H1 (cell line): ENCODE results near the gene OSBPL9. TPM values are rescaled to one million over a fixed set of nuclear protein-coding genes. Genes with fewer than 3 reads are reported as not detected.

Experiments
- BRCA1 ChIP-seq: IDR thresholded peaks from 2 replicates; pipeline ENCODE4 v1.6.1; 2012; ENCODE audit warnings: low read depth, low read length, improper control_type of control experiment
- CTCF ChIP-seq, 3 experiments: IDR thresholded peaks; 1 replicate in 2 of 3; 2 replicates in 1 of 3; pipeline versions ENCODE4 v1.5.1 to v1.6.1; 2011; ENCODE audit warnings: low read length in 3 of 3, mild to moderate bottlenecking in 3 of 3, inconsistent platforms in 2 of 3, low read depth in 1 of 3, moderate library complexity in 1 of 3; ENCODE audit not compliant: insufficient read depth in 1 of 3; ENCODE audit errors: control extremely low read depth in 1 of 3
- HDAC2 ChIP-seq, 2 experiments: fragments of 300-600 bp in 1 of 2; sonication (generic) in 1 of 2; IDR thresholded peaks; 2 replicates each; pipeline ENCODE4 v1.6.1; 2011 to 2012; ENCODE audit warnings: low read depth in 2 of 2, low read length in 2 of 2, mild to moderate bottlenecking in 2 of 2, moderate library complexity in 2 of 2, borderline replicate concordance in 1 of 2, inconsistent platforms in 1 of 2
- RAD21 ChIP-seq, 2 experiments: IDR thresholded peaks in 1 of 2; conservative IDR thresholded peaks in 1 of 2; 2 replicates each; pipeline ENCODE4 v1.6.1; 2011; ENCODE audit warnings: low read depth in 2 of 2, low read length in 2 of 2, improper control_type of control experiment in 1 of 2, inconsistent platforms in 1 of 2, mild to moderate bottlenecking in 1 of 2, moderate library complexity in 1 of 2
- SIRT6 ChIP-seq: IDR thresholded peaks from one replicate; pipeline ENCODE4 v1.7.1; 2012; ENCODE audit warnings: low read length, inconsistent platforms
- TAF1 ChIP-seq: IDR thresholded peaks from 2 replicates; pipeline ENCODE4 v1.6.1; 2011; ENCODE audit warnings: mild to moderate bottlenecking, low read depth, low read length
- polyA plus RNA-seq, 7 experiments: library from polyadenylated mRNA; depleted of rRNA in 3 of 7; stranded (reverse) in 5 of 7; unstranded in 2 of 7; fragments of >200 nt in 5 of 7; fragments of 200-250 nt in 2 of 7; gene quantifications; 1 replicate in 5 of 7; 2 replicates in 1 of 7; 4 replicates in 1 of 7; pipeline versions ENCODE4 v1.2.1 to v1.2.3, GENCODE V29; 2011 to 2013; ENCODE audit warnings: missing spikeins in 2 of 7, mixed read lengths in 2 of 7
- total RNA-seq: library from RNA; stranded (reverse); fragmentation: NEBNext Ultra II Directional; extraction: Animal tissue kit (Norgen Biotek cat#: 25700); gene quantifications from 2 replicates; pipeline ENCODE4 v1.2.1, GENCODE V29; 2021
- TF ChIP-seq, protein P1 (sequence below): fragments of 300-600 bp; sonication (generic); IDR thresholded peaks from 2 replicates; pipeline ENCODE4 v1.7.1; 2012; ENCODE audit warnings: low read length, moderate library complexity, mild to moderate bottlenecking, inconsistent platforms; ENCODE audit not compliant: insufficient replicate concordance

OSBPL9 gene
- total and polyA plus RNA-seq, 2 of the 8 experiments (the other 6 are each of a cell fraction or from before 2014, with no cell fraction given) = 58.2 to 71.6 TPM

DNA sequence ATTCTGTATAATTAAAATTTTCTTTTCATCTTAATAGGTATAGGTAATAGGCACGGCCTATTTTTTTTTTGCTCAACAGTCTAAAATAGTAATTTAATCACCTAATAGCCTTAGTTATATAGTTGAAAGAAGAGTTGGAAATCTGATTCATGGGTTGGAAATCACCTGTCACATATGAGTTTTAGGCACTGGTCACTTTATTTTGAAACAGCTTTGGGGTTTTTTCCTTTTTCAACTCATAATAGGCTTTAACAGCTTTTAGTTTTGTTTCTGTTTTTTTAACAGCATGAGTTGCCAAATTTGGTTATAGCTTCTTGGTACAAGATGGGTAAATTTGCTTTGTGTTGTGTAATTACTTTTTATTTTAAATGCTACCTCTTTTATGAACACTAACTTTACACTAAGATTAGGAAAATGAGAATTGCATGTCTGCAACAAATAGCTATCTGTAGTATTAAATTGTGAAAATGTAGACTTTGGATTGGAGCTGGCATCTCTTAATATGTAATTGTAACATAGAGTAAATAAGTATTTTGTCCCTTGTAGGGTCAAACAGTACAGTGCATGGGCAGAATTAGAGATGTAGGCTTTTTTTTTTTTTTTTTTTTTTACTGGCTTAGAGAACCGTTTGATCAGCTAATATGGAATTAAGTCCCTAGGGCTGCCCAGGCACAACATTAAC lies 109.8 kb downstream of the OSBPL9 start (continued):
- TF ChIP-seq, protein P1, sequence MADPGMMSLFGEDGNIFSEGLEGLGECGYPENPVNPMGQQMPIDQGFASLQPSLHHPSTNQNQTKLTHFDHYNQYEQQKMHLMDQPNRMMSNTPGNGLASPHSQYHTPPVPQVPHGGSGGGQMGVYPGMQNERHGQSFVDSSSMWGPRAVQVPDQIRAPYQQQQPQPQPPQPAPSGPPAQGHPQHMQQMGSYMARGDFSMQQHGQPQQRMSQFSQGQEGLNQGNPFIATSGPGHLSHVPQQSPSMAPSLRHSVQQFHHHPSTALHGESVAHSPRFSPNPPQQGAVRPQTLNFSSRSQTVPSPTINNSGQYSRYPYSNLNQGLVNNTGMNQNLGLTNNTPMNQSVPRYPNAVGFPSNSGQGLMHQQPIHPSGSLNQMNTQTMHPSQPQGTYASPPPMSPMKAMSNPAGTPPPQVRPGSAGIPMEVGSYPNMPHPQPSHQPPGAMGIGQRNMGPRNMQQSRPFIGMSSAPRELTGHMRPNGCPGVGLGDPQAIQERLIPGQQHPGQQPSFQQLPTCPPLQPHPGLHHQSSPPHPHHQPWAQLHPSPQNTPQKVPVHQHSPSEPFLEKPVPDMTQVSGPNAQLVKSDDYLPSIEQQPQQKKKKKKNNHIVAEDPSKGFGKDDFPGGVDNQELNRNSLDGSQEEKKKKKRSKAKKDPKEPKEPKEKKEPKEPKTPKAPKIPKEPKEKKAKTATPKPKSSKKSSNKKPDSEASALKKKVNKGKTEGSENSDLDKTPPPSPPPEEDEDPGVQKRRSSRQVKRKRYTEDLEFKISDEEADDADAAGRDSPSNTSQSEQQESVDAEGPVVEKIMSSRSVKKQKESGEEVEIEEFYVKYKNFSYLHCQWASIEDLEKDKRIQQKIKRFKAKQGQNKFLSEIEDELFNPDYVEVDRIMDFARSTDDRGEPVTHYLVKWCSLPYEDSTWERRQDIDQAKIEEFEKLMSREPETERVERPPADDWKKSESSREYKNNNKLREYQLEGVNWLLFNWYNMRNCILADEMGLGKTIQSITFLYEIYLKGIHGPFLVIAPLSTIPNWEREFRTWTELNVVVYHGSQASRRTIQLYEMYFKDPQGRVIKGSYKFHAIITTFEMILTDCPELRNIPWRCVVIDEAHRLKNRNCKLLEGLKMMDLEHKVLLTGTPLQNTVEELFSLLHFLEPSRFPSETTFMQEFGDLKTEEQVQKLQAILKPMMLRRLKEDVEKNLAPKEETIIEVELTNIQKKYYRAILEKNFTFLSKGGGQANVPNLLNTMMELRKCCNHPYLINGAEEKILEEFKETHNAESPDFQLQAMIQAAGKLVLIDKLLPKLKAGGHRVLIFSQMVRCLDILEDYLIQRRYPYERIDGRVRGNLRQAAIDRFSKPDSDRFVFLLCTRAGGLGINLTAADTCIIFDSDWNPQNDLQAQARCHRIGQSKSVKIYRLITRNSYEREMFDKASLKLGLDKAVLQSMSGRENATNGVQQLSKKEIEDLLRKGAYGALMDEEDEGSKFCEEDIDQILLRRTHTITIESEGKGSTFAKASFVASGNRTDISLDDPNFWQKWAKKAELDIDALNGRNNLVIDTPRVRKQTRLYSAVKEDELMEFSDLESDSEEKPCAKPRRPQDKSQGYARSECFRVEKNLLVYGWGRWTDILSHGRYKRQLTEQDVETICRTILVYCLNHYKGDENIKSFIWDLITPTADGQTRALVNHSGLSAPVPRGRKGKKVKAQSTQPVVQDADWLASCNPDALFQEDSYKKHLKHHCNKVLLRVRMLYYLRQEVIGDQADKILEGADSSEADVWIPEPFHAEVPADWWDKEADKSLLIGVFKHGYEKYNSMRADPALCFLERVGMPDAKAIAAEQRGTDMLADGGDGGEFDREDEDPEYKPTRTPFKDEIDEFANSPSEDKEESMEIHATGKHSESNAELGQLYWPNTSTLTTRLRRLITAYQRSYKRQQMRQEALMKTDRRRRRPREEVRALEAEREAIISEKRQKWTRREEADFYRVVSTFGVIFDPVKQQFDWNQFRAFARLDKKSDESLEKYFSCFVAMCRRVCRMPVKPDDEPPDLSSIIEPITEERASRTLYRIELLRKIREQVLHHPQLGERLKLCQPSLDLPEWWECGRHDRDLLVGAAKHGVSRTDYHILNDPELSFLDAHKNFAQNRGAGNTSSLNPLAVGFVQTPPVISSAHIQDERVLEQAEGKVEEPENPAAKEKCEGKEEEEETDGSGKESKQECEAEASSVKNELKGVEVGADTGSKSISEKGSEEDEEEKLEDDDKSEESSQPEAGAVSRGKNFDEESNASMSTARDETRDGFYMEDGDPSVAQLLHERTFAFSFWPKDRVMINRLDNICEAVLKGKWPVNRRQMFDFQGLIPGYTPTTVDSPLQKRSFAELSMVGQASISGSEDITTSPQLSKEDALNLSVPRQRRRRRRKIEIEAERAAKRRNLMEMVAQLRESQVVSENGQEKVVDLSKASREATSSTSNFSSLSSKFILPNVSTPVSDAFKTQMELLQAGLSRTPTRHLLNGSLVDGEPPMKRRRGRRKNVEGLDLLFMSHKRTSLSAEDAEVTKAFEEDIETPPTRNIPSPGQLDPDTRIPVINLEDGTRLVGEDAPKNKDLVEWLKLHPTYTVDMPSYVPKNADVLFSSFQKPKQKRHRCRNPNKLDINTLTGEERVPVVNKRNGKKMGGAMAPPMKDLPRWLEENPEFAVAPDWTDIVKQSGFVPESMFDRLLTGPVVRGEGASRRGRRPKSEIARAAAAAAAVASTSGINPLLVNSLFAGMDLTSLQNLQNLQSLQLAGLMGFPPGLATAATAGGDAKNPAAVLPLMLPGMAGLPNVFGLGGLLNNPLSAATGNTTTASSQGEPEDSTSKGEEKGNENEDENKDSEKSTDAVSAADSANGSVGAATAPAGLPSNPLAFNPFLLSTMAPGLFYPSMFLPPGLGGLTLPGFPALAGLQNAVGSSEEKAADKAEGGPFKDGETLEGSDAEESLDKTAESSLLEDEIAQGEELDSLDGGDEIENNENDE = no peak
- no peak for TF ChIP-seq HDAC2 (IDR thresholded peaks at IDR 0.05; ENCODE audit: borderline replicate concordance in 1 of 2, low read depth in 2 of 2, low read length in 2 of 2)
- TF ChIP-seq RAD21 (IDR thresholded peaks at IDR 0.05 in 1 of 2, conservative IDR thresholded peaks at IDR 0.05 in 1 of 2; ENCODE audit: low read depth in 2 of 2, low read length in 2 of 2) = no peak
- no peak for TF ChIP-seq BRCA1
- TF ChIP-seq SIRT6 = no peak
- no peak for TF ChIP-seq CTCF (IDR thresholded peaks at IDR 0.05; ENCODE audit: control extremely low read depth in 1 of 3, insufficient read depth in 1 of 3, low read depth in 1 of 3, low read length in 3 of 3)
- no peak for TF ChIP-seq TAF1
